ENCODE data around the gene IKZF2.

DNA sequence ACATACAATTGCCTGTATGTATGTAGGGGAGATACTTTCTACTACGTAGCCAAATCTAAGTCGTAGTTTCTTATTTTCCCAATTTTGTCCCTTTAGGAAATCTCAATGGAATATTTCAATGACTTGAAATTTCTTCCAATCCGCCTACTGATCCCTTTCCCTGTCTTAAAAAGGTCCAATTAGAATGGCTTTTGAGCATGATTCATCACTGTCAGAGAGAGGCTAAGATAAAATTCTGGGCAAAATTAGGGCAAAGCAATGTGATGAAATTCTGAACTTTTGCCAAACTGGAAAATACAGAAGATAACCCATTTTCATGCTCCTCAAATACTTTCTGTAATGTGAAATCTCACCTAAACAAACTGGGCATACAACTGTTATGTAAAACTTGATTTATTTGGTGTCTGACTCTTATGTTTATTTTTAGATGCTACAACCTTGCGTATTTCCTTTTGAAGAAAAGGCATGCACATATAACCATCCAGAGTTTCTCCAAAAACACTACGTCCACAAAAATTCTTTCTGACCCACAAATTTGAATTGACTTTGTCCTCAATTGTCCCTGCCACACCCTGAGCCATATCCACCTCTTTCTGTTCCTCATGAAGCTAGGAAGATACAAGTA is 147.1 kb downstream of the IKZF2 start:
- TF ChIP-seq CTCF (IDR thresholded peaks at IDR 0.05) (no peak), POLR2A (IDR thresholded peaks at IDR 0.05) (no peak)
